ENCODE results near the gene SERPING1.

SERPING1 gene

GRCh38 chr11:57638005-57638781 is 40.7 kb downstream of the SERPING1 start:
- DNase-seq (ENCODE audit: low read depth in 1 of 2, low spot score in 1 of 2), result no peak

GRCh38 chr11:57638811-57639320 is 41.4 kb downstream of the SERPING1 start:
- DNase-seq (ENCODE audit: low read depth in 1 of 2, low spot score in 1 of 2), result no peak

GRCh38 chr11:57639321-57640067 is 42.0 kb downstream of the SERPING1 start:
- no peak for DNase-seq (ENCODE audit: low read depth in 1 of 2, low spot score in 1 of 2)

GRCh38 chr11:57640068-57640800 is 42.7 kb downstream of the SERPING1 start:
- DNase-seq (ENCODE audit: low read depth in 1 of 2, low spot score in 1 of 2), result no peak

- no peak for DNase-seq (ENCODE audit: low read depth in 1 of 2, low spot score in 1 of 2)
These were observed 43.7 kb downstream of the SERPING1 start for GRCh38 chr11:57641011-57641807.

GRCh38 chr11:57643802-57644201 is 46.3 kb downstream of the SERPING1 start:
- DNase-seq (ENCODE audit: low read depth in 1 of 2, low spot score in 1 of 2), result no peak

GRCh38 chr11:57644748-57645688 is 47.5 kb downstream of the SERPING1 start:
- DNase-seq (ENCODE audit: low read depth in 1 of 2, low spot score in 1 of 2), result peak; percentile 66 to 87

- DNase-seq (ENCODE audit: low read depth in 1 of 2, low spot score in 1 of 2), result no peak
These were observed 48.2 kb downstream of the SERPING1 start for GRCh38 chr11:57645689-57646085.

GRCh38 chr11:57646194-57646798 is 48.8 kb downstream of the SERPING1 start:
- no peak for DNase-seq (ENCODE audit: low read depth in 1 of 2, low spot score in 1 of 2)

- DNase-seq (ENCODE audit: low read depth in 1 of 2, low spot score in 1 of 2), result no peak
These were observed 49.4 kb downstream of the SERPING1 start for GRCh38 chr11:57646799-57647303.

GRCh38 chr11:57647372-57647771 is 49.9 kb downstream of the SERPING1 start:
- DNase-seq (ENCODE audit: low read depth in 1 of 2, low spot score in 1 of 2), result no peak

GRCh38 chr11:57647960-57648800 is 50.7 kb downstream of the SERPING1 start:
- no peak for DNase-seq (ENCODE audit: low read depth in 1 of 2, low spot score in 1 of 2)

GRCh38 chr11:57648801-57649735 is 51.6 kb downstream of the SERPING1 start:
- no peak for DNase-seq (ENCODE audit: low read depth in 1 of 2, low spot score in 1 of 2)

- DNase-seq (ENCODE audit: low read depth in 1 of 2, low spot score in 1 of 2), result peak; percentile 32 to 42
These were observed 52.6 kb downstream of the SERPING1 start, which contains the start of gene YPEL4 for GRCh38 chr11:57649826-57650738. Gene YPEL4, minus strand, starts transcription at chr11:57649912. Its CDS starts 2,805 bp downstream, at chr11:57647107.

GRCh38 chr11:57650739-57651090 is 53.2 kb downstream of the SERPING1 start:
- no peak for DNase-seq (ENCODE audit: low read depth in 1 of 2, low spot score in 1 of 2)

- DNase-seq (ENCODE audit: low read depth in 1 of 2, low spot score in 1 of 2), result no peak
These were observed 53.9 kb downstream of the SERPING1 start for GRCh38 chr11:57651408-57651807.
